Measurements from ENCODE around the gene PICK1.
"Not testable (repeated sequence)": the region's sequence is repeated elsewhere in the genome, so short reads cannot be mapped to it uniquely, and the experiment has no call there.

PICK1 gene

GRCh38 chr22:38118747-38119146 lies 61.5 kb downstream of the PICK1 start:
- not testable (repeated sequence) for H3K27ac ChIP-seq (ENCODE audit: low read depth, low read length); H3K27me3 ChIP-seq (ENCODE audit: control insufficient read depth in 5 of 5, insufficient read depth in 4 of 5, low read length in 5 of 5); H3K4me3 ChIP-seq (ENCODE audit: low read depth in 1 of 5, low read length in 5 of 5); H3K9ac ChIP-seq (ENCODE audit: low read length in 5 of 5); H3K9me3 ChIP-seq (ENCODE audit: control insufficient read depth in 5 of 5, low read length in 5 of 5); H3K4me1 ChIP-seq (ENCODE audit: control insufficient read depth in 5 of 5, insufficient read depth in 5 of 5, low read length in 5 of 5)
- peaks cover 3 to 19% (median 12%) of the 10 kb centered on the region in 5 donors for H3K36me3 ChIP-seq (ENCODE audit: control insufficient read depth in 5 of 5, insufficient read depth in 5 of 5, low read length in 5 of 5)

GRCh38 chr22:38120359-38121110 lies 63.3 kb downstream of the PICK1 start:
- Histone ChIP-seq H3K27ac (ENCODE audit: low read depth, low read length) (no peak overlapping the region), H3K9ac (ENCODE audit: low read length in 5 of 5) (no peak overlapping the region), H3K9me3 (ENCODE audit: control insufficient read depth in 5 of 5, low read length in 5 of 5) (no peaks in the 10 kb centered on the region), H3K4me1 (ENCODE audit: control insufficient read depth in 5 of 5, insufficient read depth in 5 of 5, low read length in 5 of 5) (no peaks in the 10 kb centered on the region), H3K36me3 (ENCODE audit: control insufficient read depth in 5 of 5, insufficient read depth in 5 of 5, low read length in 5 of 5) (peaks cover 3 to 24% (median 17%) of the 10 kb centered on the region in 5 donors), H3K4me3 (ENCODE audit: low read depth in 1 of 5, low read length in 5 of 5) (no peak overlapping the region), H3K27me3 (ENCODE audit: control insufficient read depth in 5 of 5, insufficient read depth in 4 of 5, low read length in 5 of 5) (no peaks in the 10 kb centered on the region)

- Histone ChIP-seq H3K27me3 (ENCODE audit: control insufficient read depth in 5 of 5, insufficient read depth in 4 of 5, low read length in 5 of 5) (no peaks in the 10 kb centered on the region), H3K9ac (ENCODE audit: low read length in 5 of 5) (no peak overlapping the region), H3K4me3 (ENCODE audit: low read depth in 1 of 5, low read length in 5 of 5) (no peak overlapping the region), H3K4me1 (ENCODE audit: control insufficient read depth in 5 of 5, insufficient read depth in 5 of 5, low read length in 5 of 5) (peaks cover 0 to under 1% (median 0%) of the 10 kb centered on the region in 5 donors), H3K36me3 (ENCODE audit: control insufficient read depth in 5 of 5, insufficient read depth in 5 of 5, low read length in 5 of 5) (peaks cover 3 to 39% (median 36%) of the 10 kb centered on the region in 5 donors), H3K9me3 (ENCODE audit: control insufficient read depth in 5 of 5, low read length in 5 of 5) (no peaks in the 10 kb centered on the region), H3K27ac (ENCODE audit: low read depth, low read length) (no peak overlapping the region)
Observed at GRCh38 chr22:38122616-38123015, 65.4 kb downstream of the PICK1 start.

- H3K4me1 ChIP-seq (ENCODE audit: control insufficient read depth in 5 of 5, insufficient read depth in 5 of 5, low read length in 5 of 5) = peaks cover 0 to 5% (median 0%) of the 10 kb centered on the region in 5 donors
- H3K27me3 ChIP-seq (ENCODE audit: control insufficient read depth in 5 of 5, insufficient read depth in 4 of 5, low read length in 5 of 5) = no peaks in the 10 kb centered on the region
- peaks cover 0 to 54% (median 48%) of the 10 kb centered on the region in 5 donors for H3K36me3 ChIP-seq (ENCODE audit: control insufficient read depth in 5 of 5, insufficient read depth in 5 of 5, low read length in 5 of 5)
- no peak overlapping the region for H3K9ac ChIP-seq (ENCODE audit: low read length in 5 of 5)
- H3K27ac ChIP-seq (ENCODE audit: low read depth, low read length) = no peak overlapping the region
- no peak overlapping the region for H3K4me3 ChIP-seq (ENCODE audit: low read depth in 1 of 5, low read length in 5 of 5)
- no peaks in the 10 kb centered on the region for H3K9me3 ChIP-seq (ENCODE audit: control insufficient read depth in 5 of 5, low read length in 5 of 5)
Observed at GRCh38 chr22:38124236-38124974, 67.2 kb downstream of the PICK1 start.

GRCh38 chr22:38125038-38125610 lies 67.9 kb downstream of the PICK1 start:
- Histone ChIP-seq H3K36me3 (ENCODE audit: control insufficient read depth in 5 of 5, insufficient read depth in 5 of 5, low read length in 5 of 5) (peaks cover 0 to 60% (median 53%) of the 10 kb centered on the region in 5 donors), H3K27me3 (ENCODE audit: control insufficient read depth in 5 of 5, insufficient read depth in 4 of 5, low read length in 5 of 5) (no peaks in the 10 kb centered on the region), H3K9me3 (ENCODE audit: control insufficient read depth in 5 of 5, low read length in 5 of 5) (no peaks in the 10 kb centered on the region), H3K4me1 (ENCODE audit: control insufficient read depth in 5 of 5, insufficient read depth in 5 of 5, low read length in 5 of 5) (peaks cover 0 to 5% (median 0%) of the 10 kb centered on the region in 5 donors), H3K4me3 (ENCODE audit: low read depth in 1 of 5, low read length in 5 of 5) (no peak overlapping the region), H3K27ac (ENCODE audit: low read depth, low read length) (no peak overlapping the region), H3K9ac (ENCODE audit: low read length in 5 of 5) (no peak overlapping the region)
